ENCODE results near the gene THSD4.

DNA sequence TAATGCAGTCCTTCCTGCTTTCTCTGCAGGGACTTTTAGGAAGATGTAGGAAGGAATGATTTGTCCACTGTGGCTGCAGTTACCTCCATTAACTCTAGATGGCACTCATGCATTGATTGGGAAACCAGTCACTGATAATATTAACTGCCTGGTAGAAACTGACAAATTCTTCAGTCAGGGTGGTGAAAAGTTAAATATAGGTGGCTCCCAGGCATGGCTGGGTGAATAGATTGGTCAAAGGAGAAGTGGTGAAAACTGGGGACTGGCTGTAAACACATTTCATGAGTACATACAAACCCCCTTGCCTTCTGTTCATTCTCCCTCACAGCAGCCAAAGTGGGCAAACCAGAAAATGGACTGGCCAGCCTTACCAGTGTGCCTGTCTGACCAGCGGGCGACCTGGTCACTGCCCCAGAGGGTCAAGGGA lies 333.4 kb downstream of the THSD4 start:
- TF ChIP-seq, protein P1, sequence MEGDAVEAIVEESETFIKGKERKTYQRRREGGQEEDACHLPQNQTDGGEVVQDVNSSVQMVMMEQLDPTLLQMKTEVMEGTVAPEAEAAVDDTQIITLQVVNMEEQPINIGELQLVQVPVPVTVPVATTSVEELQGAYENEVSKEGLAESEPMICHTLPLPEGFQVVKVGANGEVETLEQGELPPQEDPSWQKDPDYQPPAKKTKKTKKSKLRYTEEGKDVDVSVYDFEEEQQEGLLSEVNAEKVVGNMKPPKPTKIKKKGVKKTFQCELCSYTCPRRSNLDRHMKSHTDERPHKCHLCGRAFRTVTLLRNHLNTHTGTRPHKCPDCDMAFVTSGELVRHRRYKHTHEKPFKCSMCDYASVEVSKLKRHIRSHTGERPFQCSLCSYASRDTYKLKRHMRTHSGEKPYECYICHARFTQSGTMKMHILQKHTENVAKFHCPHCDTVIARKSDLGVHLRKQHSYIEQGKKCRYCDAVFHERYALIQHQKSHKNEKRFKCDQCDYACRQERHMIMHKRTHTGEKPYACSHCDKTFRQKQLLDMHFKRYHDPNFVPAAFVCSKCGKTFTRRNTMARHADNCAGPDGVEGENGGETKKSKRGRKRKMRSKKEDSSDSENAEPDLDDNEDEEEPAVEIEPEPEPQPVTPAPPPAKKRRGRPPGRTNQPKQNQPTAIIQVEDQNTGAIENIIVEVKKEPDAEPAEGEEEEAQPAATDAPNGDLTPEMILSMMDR (conservative IDR thresholded peaks at IDR 0.05): peak; percentile 96
- TF ChIP-seq ZFX (IDR thresholded peaks at IDR 0.05): no peak

Measured in C4-2B (cell line).